ENCODE data around the gene SNX1. TPM values are rescaled to one million over a fixed set of nuclear protein-coding genes. Genes with fewer than 3 reads are reported as not detected.

Gene SNX1
- total RNA-seq, 4 donors from 2014 or later, result 112 to 125 (median 118) TPM

DNA sequence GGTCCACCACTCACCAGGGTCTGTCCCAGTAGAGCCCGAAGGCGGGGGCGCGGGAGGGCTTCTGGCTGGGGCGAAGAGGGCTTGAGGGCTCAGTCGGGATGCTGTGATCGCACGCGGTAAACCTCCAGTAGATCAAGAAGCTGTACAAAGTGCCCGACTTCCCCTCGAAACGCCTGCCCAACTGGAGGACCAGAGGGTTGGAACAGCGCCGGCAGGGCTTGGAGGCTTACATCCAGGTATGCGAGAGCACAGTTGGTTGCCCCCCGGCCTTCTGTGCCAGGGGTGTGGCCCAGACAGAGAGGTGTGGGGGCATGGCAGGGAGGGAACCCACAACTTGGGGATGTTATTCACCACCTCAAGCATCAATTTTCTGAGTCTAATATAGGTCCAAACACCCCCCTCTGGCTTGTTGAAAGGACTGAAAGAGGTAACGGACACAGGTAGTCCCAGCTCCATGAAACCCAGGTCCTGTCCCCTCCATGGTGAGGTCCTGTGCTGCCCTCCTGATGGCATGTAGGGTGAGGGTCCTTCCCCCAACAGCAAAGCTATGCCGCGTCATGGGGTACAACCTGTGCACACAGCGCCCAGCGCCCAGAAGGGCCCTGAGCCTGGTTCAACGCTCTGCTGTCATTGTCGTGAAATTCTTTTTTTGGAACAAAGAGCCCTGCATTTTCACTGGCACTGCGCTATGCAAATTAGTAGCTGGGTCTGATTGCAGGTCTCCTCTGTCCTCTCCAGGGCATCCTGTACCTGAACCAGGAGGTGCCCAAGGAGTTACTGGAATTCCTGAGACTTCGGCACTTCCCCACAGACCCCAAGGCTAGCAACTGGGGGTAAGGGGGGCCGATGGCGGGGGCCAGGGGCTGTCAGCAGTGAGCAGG, 57.0 kb downstream of the SNX1 start:
- TF ChIP-seq, protein P1, sequence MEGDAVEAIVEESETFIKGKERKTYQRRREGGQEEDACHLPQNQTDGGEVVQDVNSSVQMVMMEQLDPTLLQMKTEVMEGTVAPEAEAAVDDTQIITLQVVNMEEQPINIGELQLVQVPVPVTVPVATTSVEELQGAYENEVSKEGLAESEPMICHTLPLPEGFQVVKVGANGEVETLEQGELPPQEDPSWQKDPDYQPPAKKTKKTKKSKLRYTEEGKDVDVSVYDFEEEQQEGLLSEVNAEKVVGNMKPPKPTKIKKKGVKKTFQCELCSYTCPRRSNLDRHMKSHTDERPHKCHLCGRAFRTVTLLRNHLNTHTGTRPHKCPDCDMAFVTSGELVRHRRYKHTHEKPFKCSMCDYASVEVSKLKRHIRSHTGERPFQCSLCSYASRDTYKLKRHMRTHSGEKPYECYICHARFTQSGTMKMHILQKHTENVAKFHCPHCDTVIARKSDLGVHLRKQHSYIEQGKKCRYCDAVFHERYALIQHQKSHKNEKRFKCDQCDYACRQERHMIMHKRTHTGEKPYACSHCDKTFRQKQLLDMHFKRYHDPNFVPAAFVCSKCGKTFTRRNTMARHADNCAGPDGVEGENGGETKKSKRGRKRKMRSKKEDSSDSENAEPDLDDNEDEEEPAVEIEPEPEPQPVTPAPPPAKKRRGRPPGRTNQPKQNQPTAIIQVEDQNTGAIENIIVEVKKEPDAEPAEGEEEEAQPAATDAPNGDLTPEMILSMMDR (IDR thresholded peaks at IDR 0.05; ENCODE audit: low read depth), result no peak

DNA sequence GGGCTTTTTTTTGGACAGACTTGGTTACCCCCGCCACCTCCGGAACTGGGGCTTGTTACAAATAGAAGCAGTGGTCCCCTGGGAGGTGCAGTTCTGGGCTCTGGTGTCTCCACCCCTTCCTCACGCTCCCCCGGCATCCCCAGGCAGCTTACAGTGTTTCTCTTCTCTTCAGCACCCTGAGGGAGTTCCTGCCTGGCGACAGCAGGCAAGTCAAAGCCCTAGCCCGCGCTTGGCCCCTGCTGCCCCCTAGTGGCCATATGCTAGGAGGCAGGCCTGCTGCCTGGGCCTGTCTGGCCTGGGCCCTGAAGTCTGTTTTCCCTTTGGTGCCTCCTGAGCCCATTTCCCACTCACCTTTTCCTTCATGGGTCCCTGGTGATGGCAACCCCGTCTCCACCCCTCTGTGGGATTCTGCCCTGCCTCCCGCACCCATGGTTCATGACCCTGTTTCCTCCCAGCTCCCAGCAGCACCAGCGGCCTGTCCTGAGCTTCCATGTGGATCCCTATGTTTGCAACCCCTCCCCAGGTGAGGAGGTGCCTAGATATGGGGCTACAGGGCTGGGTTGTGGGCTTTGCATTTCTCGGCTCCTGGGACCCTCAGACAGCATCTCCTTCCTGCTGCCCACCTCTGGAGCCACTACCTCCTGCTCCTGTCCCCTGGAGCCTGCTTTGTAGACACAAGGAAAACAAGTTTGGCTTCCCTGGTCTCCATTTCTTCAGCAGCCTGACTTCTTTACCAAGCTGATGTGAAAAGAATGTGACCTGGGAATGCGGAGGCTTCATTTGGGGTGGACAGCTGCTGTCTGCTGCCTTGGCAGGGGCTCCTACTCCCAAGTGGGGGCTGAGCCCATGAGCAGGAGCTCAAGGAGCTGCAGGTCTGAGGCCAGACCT, 57.9 kb downstream of the SNX1 start:
- TF ChIP-seq, protein P1 (IDR thresholded peaks at IDR 0.05; ENCODE audit: low read depth), result no peak

DNA sequence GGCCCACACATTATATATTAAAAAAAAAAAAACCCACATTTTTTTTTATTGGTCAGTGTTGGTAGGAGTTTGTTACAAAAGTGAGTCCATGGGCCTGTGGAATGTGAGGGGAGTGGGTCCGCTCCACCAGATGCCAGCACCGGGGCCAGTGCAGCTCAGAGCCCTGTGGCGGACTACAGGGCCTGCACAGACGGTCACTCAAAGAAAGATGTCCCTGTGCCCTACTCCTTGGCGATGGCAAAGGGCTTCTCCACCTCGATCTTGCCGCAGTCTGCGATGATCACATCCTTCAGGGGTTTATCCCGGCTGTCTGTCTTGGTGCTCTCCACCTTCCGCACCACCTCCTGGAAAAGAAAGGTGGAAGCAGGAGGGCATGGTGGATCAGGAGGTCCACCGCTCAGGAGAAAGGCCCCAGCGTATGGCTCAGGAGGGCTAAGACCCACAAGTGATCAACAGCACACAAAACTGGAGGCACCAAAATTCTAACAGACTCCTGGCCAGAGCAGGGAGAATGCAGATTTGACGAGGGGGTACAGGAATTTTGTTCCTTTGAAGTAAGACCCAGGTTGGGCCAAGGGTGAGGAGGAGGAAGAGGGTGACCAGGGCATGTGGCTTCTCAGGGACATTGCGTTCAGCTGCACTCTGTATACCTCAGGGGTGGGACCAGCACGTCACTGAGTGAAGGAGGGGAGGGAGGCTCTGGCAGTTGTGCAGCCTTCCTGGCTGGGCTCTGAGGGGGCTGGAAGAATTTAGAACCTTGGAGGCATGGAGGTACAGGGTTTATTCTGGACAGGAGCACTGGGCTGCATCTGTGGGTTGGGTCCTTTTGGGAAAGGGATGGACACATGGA, 60.2 kb downstream of the SNX1 start:
- TF ChIP-seq, protein P1 (IDR thresholded peaks at IDR 0.05; ENCODE audit: low read depth), result no peak

DNA sequence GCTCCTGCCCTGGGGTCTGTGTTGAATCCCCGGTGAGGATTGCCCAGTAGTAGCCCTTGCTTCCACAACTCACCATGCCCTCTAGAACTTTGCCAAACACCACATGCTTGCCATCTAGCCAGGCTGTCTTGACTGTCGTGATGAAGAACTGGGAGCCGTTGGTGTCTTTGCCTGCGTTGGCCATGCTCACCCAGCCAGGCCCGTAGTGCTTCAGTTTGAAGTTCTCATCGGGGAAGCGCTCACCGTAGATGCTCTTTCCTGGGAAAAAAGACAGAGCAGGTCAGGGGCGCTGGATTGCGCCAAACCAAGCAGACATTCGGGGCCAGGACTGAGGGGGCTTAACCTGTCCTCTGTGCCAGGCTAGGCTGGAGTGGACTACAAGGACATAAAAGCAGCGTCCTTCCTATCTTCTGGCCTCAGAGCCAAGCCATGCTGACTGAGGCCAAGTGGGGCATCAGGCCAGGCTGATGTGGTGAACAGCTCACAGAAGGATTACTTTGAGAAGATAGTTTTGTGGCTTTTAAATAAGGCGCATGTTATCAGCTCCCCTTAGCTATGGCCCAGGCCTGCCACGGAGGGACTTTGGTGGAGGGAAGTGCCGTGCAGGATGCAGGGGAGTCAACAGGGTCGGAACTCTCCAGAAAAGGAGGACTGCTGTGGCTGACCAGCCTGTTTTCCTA, 61.0 kb downstream of the SNX1 start:
- TF ChIP-seq, protein P1 (IDR thresholded peaks at IDR 0.05; ENCODE audit: low read depth), result no peak

DNA sequence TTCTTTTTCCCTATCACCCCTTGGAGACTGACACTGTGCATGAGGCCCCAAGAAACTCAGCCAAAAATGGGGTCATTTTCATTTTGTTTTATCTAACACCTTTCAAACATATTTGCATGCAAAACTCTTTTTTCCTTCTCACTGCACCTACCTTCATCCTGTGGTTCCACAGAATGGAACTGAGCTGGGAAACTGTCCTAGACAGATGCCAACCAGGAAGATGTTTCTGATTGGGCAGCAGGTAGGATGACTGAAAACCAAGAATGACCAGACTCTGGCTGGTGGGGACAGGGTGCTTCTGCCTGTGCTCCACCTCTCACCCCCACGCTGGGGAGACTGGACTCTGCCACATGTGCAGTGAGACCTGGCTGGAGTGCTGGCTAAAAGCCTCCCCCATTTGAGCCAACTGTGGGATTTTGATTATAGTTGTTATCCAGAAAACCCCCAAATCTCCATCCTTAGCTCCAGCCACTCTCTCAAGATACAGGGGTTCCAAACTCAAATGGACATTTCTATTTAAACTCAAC, 61.9 kb downstream of the SNX1 start:
- TF ChIP-seq, protein P1 (IDR thresholded peaks at IDR 0.05; ENCODE audit: low read depth), result no peak

DNA sequence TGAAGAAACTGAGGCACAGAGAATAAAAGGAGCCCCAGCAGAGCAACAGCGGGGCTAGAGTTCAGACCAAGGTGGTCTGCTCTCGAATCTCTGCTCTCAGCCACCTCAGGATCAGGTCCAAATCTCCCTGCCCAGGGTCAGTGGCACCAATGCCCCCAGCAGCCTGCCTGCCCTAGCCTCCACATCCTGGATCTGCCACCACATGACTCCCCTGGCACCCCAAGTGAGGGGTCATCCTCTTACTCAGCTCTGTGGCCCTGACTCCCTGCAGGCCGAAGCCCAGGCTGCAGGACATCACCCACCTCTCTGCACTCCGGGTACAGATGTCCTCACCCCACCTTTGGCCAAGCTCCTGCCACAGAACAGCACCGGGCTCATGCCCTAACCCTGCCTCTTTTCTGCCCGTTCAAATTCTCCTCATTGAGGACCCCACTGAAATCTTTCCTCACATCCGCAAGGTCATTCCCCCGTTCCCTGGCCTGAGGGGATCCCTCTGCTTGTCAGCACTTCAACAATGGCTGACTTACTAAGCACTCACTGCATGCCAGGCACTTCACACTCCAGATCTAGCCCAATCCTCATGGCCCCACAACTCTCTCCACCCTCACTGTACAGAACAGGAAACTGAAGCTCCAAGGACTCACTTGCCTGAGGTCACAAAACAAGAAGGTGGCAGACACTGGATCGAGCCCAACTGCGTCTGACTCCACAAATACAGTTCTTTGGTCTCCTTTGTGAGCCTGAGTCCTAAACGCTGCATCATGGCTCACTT, 62.8 kb downstream of the SNX1 start:
- TF ChIP-seq, protein P1 (IDR thresholded peaks at IDR 0.05; ENCODE audit: low read depth), result no peak

Measured in subcutaneous adipose tissue (tissue), 4 donors.